GM12874 (cell line): Measurements from ENCODE around the gene RNASEH1.

Experiments used
- TF ChIP-seq, protein P1 (sequence below): IDR thresholded peaks from 2 replicates; pipeline ENCODE4 v1.5.1; 2011; ENCODE audit warnings: low read depth, mild to moderate bottlenecking, control low read depth, low read length, moderate library complexity; ENCODE audit not compliant: insufficient read depth

RNASEH1 gene

DNA sequence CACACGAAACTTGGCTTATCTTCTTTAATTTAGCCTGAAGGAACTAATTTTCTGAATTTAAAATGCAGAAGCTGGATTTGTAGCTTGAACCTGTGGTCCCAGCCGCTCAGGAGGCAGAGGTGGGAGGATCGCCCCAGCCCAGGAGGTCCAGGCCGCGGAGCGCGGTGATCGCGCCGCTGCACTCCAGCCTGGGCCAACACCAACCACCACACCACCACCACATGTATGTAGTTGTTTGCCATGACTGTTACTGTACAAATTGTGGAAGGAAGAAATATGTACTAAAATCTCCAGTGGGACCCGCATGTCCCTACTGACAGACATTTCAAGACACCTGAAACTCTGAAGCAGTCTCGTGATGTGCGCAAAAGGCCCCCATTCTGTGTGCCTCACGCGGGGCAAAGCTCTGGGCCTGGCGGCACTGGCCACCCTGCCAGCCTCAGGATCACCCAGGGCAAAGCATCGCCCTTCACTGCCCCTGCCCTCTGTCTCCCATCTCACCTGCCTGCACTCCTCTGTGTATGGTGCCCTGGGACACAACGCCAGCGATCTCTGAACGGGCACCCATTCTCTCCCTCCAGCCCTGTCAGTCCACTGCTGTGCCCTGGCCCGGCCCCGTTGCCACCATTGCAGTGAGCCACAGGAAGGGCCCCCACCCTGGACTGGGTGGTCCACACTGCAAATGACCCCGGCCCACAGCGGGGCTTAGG, 28.7 kb downstream of the RNASEH1 start:
- TF ChIP-seq, protein P1, sequence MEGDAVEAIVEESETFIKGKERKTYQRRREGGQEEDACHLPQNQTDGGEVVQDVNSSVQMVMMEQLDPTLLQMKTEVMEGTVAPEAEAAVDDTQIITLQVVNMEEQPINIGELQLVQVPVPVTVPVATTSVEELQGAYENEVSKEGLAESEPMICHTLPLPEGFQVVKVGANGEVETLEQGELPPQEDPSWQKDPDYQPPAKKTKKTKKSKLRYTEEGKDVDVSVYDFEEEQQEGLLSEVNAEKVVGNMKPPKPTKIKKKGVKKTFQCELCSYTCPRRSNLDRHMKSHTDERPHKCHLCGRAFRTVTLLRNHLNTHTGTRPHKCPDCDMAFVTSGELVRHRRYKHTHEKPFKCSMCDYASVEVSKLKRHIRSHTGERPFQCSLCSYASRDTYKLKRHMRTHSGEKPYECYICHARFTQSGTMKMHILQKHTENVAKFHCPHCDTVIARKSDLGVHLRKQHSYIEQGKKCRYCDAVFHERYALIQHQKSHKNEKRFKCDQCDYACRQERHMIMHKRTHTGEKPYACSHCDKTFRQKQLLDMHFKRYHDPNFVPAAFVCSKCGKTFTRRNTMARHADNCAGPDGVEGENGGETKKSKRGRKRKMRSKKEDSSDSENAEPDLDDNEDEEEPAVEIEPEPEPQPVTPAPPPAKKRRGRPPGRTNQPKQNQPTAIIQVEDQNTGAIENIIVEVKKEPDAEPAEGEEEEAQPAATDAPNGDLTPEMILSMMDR: no peak

DNA sequence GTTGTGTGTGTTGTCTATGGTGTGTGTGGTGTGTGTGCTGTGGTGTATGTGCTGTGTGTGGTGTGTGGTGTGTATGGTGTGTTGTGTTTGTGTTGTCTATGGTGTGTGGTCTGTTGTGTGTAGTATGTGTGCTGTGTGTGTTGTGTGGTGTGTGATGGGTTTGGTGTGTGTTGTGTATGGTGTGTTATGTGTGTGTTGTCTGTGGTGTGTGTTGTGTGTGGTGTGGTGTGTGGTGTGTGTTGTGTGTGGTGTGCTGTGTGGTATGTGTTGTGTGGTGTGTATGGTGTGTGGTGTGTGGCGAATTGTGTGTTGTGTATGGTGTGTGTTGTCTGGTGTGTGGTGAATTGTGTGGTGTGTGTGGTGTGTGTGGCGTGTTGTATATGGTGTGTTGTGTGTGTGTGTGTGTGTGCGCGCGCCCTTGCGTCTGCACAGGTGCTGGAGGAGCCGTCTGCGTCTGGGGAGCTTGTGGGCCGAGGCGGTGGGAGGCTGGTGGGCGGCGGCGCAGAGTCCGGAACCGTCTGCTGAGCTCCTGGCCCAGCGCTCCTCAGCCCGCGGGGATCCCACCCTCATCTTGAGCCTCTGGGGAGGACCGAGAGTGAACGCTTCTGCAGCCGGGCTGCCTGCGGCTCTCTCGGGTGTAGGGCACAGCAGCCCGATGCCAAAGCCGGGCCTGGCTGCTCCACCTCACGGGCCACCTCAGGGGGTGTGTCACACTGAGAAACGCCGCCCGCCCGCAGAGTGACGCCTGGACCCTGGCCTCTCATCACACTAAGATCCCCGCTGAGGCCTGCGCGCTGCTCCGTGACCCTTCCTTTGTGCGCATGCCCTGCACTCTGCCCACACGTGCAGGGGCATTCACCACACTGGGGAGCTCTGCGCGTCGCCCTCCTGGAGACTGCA, 30.0 kb downstream of the RNASEH1 start:
- TF ChIP-seq, protein P1: no peak

DNA sequence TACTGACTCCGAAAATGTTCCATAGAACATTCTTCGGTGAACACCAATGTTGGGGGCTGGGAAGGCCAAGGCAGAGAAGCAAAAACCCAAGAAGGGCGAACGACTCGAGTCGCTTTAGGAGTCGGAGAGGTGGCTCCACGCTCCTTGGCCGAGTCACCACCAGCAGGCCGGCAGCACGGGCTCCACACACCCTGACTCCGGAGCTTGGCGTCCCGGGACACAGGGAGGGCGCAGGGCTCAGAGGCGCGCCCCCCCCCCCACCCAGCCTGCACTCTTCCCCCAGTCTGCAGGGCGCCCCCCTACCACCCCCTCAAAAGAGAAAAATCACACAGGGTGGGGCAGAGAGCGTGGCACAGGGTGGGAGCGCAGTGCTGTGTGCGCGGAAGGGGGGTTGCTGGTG, 31.3 kb downstream of the RNASEH1 start:
- TF ChIP-seq, protein P1: no peak

DNA sequence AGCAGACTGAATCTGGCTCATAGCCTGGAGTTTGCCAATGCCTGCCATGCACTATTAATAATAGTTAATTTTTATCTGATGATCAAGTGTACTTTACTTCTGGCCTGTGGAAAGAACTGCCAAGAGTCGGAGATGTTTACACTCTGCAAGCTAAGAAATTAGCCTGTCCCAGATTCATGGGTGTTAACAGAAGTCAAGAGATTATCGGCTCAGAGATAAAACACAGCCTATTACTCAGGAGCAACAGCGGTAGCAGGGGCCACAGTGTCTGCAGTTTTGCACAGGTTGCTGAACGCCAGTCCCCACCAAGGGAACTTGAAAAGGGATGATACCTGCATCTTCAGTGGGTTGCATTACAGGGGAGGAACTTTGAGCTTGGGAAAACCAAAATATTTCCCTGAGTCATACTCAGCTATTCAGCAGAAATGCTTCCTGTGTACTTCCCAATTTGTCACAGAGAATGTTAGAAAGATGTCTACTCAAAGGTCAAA, 34.5 kb downstream of the RNASEH1 start:
- TF ChIP-seq, protein P1: no peak

DNA sequence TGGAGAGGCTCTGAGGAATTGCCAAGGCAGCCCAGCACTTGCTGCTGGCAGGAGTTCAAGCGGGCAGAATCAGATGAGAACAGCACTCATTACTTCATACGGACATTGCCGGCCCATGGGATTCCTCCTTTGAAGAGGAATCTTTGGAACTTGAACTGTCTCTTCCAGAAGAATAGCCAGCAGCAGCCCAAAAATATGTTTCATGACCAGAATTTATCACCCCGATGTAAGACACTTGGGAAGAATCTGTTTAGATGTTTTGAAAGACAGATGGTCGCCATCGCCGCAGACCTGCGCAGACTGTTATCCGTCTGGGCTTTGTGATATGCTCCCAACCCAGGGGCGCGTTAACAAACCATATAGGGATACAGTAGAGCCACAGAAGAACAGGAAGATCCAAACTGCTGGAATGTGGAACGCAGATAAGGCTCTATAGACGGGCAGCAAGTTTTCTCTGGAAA, 35.1 kb downstream of the RNASEH1 start:
- TF ChIP-seq, protein P1: no peak

DNA sequence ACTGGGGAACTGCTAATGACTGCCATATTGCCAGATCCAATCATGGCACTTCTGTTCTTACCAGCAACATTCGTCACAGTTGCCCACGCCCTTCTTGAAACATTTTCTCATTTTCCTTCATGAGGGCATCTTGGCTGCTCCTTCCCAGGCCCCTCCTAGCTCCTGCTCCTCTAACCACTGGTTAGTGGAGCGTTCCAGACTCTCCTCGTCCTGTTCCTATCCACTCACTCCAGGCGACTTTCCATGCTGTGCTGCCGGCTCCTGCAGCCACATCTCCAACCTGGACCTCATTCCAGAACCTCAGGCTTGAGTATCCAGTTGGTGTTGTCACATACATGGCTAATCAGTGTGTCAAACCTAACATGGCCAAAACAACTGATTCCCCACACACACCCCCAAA, 37.5 kb downstream of the RNASEH1 start:
- TF ChIP-seq, protein P1: no peak
